Inflammatory macrophage (primary cell): ENCODE data around the gene TGFBR3L.

ENCODE experiments used
- DNase-seq, 2 donors: peaks; one replicate each; pipeline ENCODE4 v3.0.0-alpha.2; 2020 to 2022

The TGFBR3L gene

DNA sequence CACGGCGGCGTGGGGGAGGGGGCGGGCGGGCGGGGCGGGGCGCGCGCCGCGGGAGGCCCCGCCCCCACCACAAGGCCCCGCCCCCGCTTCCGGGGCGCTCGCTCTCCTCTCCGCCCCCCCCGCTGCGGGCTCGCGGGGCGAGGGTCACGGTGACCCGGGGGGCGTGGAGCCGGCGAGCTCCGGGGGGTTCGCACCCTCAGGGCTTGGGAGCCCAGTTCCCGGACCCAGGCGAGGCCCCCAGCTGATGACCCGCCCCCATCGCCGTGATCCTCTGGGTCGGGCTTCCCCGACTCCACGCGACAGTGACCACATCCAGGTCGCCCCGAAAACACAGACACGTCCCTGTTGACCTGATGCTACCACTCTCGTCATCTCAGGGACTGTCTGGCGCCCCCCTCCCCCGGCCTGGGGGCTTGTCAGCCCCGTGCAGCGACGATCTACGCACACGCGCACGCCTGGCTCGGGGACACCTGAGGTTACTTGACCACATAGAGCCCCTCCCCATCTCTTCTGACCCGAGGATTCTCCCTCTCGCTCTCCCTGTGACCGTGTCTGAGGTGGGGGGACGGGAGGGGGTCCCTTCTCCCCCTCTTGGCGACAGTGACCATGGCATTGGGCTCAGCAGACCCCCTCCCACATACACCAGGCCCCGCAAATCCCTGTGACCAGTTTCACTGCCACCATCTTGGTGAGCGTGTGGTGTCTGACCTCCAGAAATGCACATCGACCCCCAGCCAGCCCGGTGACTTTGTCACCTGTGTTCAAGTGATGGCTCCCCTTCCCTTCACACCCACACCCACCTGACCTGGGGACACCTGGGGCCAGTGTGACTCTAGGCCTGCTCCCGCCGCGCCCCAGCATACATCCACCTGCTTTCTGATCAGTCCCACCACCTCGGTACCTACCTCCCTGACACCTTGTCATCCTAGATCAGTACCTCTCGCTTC is 10.3 kb upstream of the TGFBR3L start:
- DNase-seq: peak; percentile 10 to 52

DNA sequence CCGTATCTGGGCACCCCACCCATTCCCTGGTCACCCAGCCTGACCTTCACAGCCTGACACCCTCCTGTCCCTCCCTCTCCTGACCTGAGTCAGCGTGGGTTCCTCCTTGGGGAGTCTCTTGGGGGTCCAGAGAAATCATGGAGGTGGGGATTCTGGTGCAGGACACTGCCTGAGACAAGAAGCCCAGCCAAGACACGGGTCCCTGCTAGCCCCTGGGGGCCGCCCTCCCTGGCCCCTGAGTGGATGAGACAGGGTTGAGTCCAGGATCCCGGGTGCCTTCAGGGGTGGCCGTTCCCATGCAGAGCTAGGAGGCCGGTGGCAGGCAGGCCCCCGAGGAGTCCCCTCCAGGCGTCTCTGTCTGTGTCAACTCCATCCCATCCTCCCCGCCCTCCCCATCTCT is 9.4 kb upstream of the TGFBR3L start:
- DNase-seq: no peak

DNA sequence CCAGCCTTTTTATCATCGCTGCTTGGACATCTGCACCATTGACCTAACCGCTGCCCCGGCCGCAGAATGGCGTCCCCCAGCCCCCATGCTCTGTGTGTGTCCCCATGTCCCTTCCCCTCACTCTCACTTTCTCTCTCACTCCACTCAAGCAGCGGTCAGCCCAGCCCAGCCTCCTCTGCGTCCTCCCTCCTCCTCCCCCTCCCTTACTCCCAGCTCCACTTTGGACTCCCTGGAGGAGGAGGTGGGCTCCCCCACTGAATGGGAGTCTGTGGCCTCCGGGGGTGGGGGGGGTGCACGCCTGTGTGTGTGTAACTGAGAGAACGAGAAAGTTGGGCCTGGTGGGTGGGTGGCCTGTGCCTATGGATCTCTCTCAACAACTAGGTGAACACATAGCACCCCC is 8.8 kb upstream of the TGFBR3L start:
- DNase-seq: no peak

DNA sequence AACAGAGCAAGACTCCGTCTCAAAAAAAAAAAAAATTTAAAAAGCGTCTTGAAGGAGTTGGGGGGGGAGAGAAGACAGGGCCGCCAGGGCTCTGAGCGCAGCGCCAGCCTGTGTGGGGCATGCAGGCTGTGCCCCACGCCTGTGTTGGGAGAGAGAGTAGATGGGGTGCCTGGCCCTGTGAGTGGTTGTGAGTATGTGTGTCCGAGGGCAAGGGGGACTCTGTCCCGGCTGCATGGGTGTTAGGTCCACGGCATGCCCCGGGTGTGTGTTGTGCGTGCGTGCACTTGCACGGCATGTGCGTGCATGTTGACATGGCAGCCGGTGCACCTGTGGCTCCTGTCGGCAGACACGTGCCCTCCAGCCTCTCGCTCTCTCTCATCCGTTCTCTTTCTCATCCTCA is 7.5 kb upstream of the TGFBR3L start:
- no peak for DNase-seq

DNA sequence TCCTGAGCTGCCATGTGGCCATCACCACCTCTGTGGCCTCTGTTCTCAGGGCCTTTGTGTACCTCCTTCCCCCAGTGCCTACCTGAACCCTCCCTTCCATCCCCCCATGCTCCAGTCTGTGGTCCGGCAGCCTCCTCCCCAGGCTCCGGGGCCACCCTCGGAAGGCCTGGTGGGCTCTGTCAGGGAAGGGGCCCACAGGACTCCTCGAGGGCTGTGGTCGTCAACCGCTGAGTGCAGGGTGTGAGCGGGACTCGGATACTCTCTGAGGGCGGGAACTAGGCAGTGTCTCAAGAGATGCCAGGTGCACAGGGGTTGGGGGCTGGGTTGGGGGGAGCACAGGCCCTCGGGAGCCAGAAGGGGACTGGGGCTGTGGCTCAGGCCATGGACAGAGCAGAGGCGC is 7.1 kb upstream of the TGFBR3L start:
- no peak for DNase-seq

DNA sequence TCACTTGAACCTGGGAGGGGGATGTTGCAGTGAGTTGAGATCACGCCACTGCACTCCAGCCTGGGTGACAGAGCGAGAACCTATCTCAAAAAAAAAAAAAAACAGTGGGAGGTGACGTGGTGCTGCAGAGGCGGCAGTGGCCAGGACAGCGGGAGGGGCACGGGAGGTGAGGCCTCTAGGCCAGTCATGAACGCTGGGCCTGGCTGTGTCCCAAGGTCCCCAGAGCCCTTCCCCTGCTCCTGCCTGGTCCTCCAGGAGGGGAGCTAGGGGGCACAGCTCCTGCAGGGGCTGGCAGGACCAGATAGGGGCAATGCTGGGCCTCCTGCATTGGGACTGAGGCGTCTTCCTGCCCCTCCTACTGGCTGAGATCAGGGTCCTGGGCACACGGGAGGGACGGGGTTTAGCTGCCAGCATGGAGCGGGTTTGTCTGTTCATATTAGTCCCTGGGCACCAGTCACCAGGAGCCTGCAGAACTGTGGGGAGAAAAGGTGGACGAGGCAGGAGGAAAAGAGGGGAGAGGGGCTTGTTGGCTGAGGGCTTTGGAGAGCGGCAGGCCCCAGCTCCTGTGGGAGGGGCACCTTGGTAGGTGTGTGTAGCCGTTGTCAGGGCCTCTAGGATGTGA is 6.4 kb upstream of the TGFBR3L start:
- no peak for DNase-seq

DNA sequence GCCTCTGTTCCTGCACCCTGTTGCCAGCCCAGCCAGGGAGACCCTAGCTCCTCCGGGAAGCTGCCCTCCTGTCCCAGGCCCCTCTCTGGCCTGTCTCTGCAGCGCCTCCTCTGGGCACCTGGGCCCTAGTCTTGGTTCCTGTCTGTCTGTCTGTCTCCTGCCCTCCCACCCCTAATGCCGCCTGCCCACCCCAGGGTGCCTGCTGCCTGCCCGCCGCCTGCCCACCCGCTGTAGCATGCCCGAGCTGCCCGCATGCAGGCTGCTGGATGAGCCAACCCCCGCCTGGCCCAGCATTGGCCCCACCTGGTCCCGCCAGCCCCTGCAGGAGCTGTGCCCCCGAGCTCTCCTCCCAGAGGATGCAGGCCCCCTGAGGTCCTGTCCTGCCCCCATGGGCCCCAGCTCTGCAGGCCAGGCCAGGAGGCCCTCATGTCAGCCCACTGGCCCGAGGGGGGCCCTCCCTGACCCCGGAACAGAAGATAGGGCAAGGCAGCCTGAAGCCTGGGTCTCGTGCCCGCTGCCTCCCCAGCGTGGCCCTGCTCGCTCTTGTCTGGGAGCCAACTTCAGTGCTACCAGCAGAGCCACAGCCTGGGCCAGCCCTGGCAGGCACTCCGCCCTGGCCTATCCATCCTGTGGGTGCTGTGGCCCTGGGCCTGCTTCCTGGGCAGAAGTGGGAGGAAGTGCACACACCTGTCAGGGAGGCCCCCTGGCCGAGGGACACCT is 5.7 kb upstream of the TGFBR3L start:
- no peak for DNase-seq

DNA sequence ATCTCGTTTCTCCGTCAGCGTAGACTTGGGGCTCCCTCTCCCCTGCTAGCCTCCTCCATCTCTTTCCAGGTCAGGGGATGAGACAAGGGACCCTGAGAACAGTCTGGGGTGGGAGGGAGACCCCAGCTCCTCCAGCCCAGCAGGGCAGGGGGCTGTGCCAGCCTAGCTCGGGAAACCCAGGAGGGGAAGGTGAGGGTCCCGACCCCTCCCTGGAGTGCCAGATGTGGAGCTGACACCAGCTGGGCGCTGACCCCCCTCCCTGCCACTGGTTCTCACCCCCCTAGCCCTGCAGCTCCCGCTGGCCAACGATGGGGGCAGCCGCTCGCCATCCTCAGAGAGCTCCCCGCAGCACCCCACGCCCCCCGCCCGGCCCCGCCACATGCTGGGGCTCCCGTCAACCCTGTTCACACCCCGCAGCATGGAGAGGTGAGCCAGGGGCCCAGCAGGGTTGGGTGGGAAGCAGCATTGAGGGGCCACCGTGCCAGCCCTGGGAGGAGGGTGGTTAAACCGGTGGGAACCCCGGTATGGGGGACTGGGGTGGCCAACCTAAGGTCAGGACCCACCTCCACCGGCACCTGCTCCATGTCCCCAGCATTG is 5.1 kb upstream of the TGFBR3L start:
- no peak for DNase-seq

DNA sequence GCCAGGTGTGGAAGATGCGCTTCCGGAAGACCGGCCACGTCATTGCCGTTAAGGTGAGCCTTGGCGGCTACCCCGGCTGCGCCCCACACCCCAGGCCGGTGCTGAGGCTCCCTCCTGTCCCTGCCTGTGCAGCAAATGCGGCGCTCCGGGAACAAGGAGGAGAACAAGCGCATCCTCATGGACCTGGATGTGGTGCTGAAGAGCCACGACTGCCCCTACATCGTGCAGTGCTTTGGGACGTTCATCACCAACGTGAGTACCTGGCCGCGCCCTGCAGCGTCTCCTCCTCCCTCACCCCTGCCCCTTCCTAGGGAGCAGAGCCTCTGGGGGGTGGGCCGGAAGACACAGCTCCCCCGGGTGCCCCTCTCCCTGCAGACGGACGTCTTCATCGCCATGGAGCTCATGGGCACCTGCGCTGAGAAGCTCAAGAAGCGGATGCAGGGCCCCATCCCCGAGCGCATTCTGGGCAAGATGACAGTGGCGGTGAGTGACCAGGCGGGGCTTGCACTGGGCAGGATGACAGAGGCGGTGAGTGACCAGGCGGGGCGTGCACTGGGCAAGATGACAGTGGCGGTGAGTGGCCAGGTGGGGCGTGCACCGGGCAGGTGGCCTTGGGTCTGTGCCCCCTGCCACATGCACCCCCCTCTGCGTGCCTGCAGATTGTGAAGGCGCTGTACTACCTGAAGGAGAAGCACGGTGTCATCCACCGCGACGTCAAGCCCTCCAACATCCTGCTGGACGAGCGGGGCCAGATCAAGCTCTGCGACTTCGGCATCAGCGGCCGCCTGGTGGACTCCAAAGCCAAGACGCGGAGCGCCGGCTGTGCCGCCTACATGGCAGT is 4.1 kb upstream of the TGFBR3L start:
- DNase-seq: no peak

DNA sequence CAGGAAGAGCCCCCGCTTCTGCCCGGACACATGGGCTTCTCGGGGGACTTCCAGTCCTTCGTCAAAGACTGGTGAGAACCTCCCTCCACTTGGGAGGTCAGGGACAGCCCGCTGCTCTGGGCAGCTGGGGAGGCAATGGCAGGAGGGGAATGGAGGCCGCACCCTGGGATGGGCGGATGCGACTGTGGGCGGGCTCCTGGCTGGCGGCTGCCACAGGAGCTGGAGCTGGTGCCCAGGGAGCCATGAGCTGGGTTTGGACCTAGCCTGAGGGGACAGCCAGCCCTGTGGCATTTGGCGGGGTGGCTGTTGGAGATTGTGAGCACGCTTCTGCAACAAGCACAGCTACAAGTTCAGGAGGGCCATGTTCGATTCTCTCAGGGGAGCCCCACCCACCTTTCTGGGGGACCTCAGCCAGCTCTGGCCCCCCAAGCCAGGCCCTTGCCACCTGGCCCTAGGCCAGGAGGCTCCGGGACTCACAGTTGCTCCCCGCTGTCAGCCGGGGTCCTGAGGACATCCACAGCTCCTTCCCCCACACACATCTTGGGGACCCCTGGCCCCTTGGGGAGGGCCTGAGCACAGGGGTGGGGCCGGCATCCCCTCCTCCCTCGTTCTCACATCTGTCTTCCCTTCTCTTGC is 3.0 kb upstream of the TGFBR3L start:
- DNase-seq: no peak

DNA sequence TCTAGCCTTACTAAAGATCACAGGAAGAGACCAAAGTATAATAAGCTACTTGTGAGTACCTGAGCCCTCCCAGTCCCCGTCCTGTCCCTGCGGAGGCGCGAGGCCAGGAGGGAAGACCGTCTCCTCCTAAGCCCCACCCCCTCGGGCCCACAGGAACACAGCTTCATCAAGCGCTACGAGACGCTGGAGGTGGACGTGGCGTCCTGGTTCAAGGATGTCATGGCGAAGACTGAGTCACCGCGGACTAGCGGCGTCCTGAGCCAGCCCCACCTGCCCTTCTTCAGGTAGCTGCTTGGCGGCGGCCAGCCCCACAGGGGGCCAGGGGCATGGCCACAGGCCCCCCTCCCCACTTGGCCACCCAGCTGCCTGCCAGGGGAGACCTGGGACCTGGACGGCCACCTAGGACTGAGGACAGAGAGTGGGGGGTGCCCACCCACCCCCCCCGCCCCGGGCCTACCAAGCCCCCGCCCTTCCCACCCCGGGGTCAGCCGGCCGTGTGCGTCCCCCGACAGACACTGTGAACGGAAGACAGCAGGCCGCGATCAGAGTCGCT is 2.4 kb upstream of the TGFBR3L start:
- no peak for DNase-seq

DNA sequence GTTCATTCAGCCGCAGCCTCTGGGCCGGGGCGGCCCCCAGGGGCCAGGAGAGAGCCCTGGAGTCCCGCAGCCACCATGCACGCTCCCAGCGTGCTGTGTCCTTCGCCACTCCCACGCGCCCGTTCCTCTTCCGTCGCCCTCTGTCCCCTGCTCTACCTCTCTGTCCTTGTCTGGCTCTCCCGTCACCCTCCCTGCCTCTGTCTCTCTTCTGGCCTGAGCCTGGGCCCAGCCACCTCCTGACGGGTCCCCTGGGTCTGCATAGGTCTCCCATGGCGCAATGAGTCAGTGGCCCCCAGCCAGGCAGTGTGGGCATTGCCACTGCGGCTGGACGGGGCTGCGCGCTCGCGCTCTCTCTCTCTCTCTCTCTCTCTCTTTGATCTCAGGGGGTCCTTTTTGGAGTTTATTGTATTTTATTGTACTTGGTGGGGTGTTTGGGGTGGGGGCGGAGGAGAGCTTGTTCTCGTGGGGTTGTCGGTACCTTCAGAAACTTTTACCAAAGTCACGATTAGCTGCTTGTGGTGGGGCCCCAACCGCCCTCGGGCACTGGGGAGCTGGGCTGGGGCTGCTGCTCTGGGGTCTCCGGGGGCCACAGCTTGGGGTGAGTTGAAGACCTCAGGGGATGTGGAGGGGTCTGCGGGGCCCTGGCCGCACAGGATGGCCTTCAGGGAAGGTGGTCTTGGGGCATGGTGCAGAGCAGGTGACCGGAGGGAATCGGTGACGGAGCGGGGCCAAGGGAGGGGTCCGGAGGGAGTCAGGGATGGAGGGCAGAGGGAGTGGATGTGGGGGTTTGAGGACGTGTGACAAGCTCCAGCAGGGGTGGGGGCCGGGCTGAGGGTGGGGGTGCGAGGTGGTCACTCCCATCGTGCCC is 1.7 kb upstream of the TGFBR3L start:
- no peak for DNase-seq

DNA sequence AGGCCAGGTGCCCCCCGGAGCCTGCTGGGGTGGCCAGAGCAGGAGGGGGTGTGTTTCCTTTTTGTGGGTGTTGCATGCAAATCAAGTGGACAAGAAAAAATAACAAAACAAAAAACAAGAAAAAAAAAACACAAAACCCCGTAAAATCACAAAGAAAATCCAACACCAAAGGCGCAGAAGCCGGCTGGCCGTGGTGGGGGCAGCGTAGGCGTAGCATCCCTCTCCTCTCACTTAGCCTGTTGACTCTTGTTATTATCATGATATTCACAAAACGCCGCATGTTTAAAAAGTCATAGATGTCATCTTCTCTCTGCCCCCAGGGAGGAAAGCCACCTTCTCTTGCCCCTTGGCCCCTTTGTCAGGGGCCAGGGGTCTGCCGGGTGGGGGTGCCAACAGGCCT is 978 bp upstream of the TGFBR3L start:
- DNase-seq: no peak

DNA sequence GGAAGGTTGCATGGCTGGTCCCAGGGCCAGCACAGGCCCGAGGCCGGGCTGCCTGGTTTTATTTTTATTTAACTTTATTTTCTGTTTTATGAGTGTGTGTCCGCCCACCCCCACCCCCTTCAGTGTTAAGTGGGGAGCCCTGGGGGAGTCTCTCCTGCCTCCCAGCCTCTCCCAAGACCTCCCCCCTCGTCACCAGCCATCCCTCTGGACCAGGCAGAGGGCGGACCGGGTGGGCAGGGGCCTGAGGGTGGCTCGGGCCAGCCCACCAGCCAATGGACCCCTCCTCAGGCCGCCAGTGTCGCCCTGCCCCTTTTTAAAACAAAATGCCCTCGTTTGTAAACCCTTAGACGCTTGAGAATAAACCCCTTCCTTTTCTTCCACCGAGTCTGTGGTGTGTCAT is 531 bp upstream of the TGFBR3L start:
- DNase-seq: no peak

DNA sequence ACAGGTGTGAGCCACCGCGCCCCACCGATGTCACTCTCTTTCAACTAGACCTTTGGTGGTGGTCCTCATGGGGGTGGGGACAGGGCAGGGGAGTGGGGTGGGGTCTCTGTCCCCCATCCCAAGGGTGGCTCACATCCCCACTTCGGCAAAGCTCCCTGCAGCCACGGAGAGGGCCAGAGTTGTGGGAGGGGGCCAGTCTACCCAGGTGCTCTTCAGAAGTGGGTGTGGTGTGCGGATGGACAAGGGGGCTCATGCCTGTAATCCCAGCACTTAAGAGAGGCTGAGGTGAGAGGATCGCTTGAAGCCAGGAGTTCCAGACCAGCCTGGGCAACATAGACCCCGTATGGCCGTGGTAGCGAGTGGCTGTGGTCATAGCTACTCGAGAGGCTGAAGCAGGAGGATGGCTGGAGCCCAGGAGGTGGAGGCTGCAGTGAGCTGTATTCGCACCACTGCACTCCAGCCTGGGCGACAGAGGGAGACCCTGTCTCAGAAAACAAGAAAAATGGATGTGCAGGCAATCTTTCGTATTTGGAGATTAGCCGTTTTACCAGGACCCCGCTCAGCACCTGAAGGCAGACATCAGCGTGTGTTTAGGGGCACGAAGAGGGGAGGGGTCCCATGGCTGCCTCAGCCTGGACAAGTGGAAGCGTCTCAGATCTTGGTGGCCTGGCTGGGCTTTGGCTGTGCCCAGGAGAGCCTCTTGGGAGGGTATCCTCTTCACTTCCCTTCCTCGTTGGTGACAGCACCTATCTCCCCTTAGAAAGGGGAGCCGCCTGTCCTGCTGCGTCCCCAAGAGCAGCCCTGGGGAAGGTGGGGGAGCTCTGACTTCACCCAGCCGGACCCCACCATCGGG is 846 bp downstream of the TGFBR3L start:
- no peak for DNase-seq

DNA sequence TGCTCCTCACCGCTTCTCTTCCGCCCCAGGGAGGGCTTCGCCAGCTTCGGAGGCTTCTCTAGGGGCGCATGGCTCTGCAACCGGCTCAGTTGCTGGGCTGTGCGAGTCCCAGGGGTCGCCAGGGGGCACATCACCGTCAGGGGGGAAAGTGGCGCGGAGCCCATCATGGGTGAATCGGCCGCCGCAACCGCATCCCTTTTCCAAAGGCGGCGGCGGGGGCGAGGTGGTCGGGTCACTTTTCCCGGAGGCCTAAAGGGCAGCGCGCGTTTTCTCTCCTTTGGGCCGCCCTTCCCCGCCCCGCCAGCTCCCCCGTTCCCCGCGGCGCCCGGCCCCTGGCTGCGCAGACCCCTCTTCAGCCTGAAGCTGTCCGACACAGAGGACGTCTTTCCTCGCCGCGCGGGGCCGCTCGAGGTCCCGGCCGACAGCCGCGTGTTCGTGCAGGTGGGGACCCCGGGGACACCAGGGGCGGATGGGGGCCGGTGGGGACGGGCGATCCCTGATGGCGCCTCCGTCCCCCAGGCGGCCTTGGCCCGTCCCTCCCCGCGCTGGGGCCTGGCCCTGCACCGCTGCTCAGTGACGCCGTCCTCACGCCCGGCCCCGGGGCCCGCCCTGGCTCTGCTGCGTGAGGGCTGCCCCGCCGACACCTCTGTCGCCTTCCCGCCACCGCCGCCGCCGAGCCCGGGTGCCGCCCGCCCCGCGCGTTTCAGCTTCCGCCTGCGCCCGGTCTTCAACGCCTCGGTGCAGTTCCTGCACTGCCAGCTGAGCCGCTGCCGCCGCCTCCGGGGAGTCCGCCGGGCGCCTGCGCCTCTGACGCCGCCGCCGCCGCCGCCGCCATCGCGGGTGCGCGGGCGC is 1.7 kb downstream of the TGFBR3L start:
- peak; percentile 43 to 72 for DNase-seq

DNA sequence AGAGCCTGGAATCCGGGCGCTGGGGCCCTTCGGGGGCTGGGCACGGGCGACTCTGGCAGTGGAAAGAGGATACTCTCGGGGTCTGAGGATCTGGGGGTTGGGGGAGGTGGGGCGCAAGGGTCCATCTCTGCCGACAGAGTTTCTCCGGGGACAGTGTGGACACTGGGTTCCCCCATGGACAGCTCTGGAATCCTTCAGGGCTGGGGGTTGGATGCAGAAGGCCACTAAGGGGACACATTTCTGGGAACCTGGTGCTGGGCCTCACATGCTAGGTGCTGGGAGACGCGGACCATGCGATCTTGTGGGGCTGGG is 2.3 kb downstream of the TGFBR3L start:
- no peak for DNase-seq

DNA sequence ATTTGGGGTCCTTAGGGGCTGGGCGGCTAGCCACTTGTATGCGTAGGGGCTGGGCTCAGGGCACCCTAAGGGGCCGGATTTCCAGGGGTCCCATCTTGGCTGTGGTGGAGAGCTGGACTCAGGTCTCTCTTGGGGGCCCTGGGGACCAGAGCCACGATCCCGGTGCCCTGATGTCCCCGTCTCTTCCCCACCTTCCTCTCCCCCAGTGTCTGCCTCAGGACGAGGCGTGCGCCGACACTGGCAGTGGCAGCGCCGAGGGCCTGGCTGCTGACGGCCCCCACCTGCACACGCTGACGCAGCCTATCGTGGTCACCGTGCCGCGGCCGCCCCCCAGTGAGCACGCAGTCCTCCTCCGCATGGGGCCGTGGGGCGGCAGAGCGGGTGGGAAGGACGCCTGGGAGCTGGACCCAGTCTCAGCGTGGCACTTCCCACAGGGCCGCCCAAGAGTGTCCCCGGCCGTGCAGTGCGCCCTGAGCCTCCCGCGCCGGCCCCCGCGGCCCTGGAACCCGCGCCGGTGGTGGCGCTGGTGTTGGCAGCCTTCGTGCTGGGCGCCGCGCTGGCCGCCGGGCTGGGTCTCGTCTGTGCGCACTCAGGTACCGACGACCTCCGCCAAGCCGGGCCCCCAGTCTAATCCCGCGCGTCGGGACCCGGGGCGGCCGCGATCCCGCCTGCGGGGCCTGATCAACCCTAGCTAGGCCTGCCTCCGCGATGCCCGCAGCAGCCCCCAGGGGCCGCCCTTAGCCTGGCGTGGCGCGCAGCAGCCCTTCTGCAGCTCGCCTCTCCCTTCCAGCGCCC is 2.8 kb downstream of the TGFBR3L start:
- DNase-seq: peak; percentile 36 to 59
